Daoy (cell line): ENCODE measurements around the gene LAPTM5. TPM values are rescaled to one million over a fixed set of nuclear protein-coding genes. Genes with fewer than 3 reads are reported as not detected.
"Not testable (repeated sequence)": the region's sequence is repeated elsewhere in the genome, so short reads cannot be mapped to it uniquely, and the experiment has no call there.

Source experiments
- DNase-seq: peaks from one replicate; pipeline ENCODE4 v3.0.0-alpha.2; 2015; ENCODE audit warnings: low read depth
- total RNA-seq: library from RNA; depleted of rRNA; stranded (reverse); fragments of >200 nt; shearing (Covaris generic); gene quantifications from 2 replicates; pipeline ENCODE4 v1.2.3, GENCODE V29; 2014; rRNA removed

Gene LAPTM5
- 0.21 and 2.7 TPM in 2 replicates for total RNA-seq

GRCh38 chr1:30757352-30758120 is at the start of gene LAPTM5:
TSS of gene LAPTM5 (minus strand) at chr1:30757774. CDS start at chr1:30757745, 29 bp downstream.
- DNase-seq, result no peak

- no peak for DNase-seq
Observed at GRCh38 chr1:30806381-30807317, 49.1 kb upstream of the LAPTM5 start.

- peak; percentile 33 for DNase-seq
Observed at GRCh38 chr1:30805304-30806003, 47.9 kb upstream of the LAPTM5 start.

GRCh38 chr1:30804822-30805221 is 47.2 kb upstream of the LAPTM5 start:
- no peak for DNase-seq

- DNase-seq, result no peak
Observed at GRCh38 chr1:30804352-30804751, 46.8 kb upstream of the LAPTM5 start.

GRCh38 chr1:30803562-30803961 is 46.0 kb upstream of the LAPTM5 start:
- no peak for DNase-seq

GRCh38 chr1:30801771-30802198 is 44.2 kb upstream of the LAPTM5 start:
- DNase-seq, result peak; percentile 80

GRCh38 chr1:30799233-30799511 is 41.6 kb upstream of the LAPTM5 start:
- DNase-seq, result no peak

- DNase-seq, result no peak
Observed at GRCh38 chr1:30798389-30799232, 41.0 kb upstream of the LAPTM5 start.

GRCh38 chr1:30795026-30795425 is 37.5 kb upstream of the LAPTM5 start:
- no peak for DNase-seq

GRCh38 chr1:30794260-30794659 is 36.7 kb upstream of the LAPTM5 start:
- no peak for DNase-seq

GRCh38 chr1:30793209-30793608 is 35.6 kb upstream of the LAPTM5 start:
- DNase-seq, result no peak

- DNase-seq, result no peak
Observed at GRCh38 chr1:30791868-30792267, 34.3 kb upstream of the LAPTM5 start.

- DNase-seq, result no peak
Observed at GRCh38 chr1:30790850-30791778, 33.5 kb upstream of the LAPTM5 start.

- DNase-seq, result not testable (repeated sequence)
Observed at GRCh38 chr1:30790256-30790525, 32.6 kb upstream of the LAPTM5 start.

- DNase-seq, result no peak
Observed at GRCh38 chr1:30789388-30790255, 32.0 kb upstream of the LAPTM5 start.

- DNase-seq, result no peak
Observed at GRCh38 chr1:30788580-30789387, 31.2 kb upstream of the LAPTM5 start.

GRCh38 chr1:30787856-30788495 is 30.4 kb upstream of the LAPTM5 start:
- DNase-seq, result no peak
